Endothelial cell of umbilical vein (primary cell): Measurements from ENCODE around the gene CDH7. TPM values are rescaled to one million over a fixed set of nuclear protein-coding genes. Genes with fewer than 3 reads are reported as not detected.

ENCODE experiments used
- BruUV-seq: library from RNA; stranded (reverse); fragments of 400-500 nt; replicated peaks from 2 replicates; lab custom pipeline; 2021; lab: Mats Ljungman, UMichigan
- CTCF ChIA-PET: fragments of 300-600, 350-600 bp; sonication (Branson Sonifier 250); formaldehyde crosslinking; loops from one replicate; lab custom pipeline; 2021; ENCODE audit warnings: antibody characterized with exemption, inconsistent platforms; lab: Charles Lee
- POLR2A ChIA-PET: fragments of 300-600, 350-600 bp; sonication (Branson Sonifier 250); formaldehyde crosslinking; loops from one replicate; lab custom pipeline; 2021; ENCODE audit warnings: antibody characterized with exemption, inconsistent platforms; lab: Charles Lee
- DNase-seq: peaks from one replicate; pipeline ENCODE4 v3.0.0-alpha.2; 2011; ENCODE audit warnings: low read depth, low spot score
- FAIRE-seq: peaks from 2 replicates; lab custom pipeline; 2011; peaks lifted over from hg19 to GRCh38; lab: Jason Lieb, UNC
- H2AFZ ChIP-seq: 2 replicates; pipeline ENCODE4 v1.6.0; 2012; ENCODE audit warnings: low read depth, low read length, control low read depth, inconsistent platforms
- H3K27ac ChIP-seq: 2 replicates; pipeline ENCODE4 v1.5.1; 2011; ENCODE audit warnings: low read depth, mild to moderate bottlenecking, control low read depth, low read length, moderate library complexity; ENCODE audit not compliant: insufficient read depth
- H3K27me3 ChIP-seq, 2 experiments: 2 replicates each; pipeline versions ENCODE4 v1.6.0 to v1.6.1; 2011; ENCODE audit warnings: low read length in 2 of 2, mixed read lengths in 1 of 2; ENCODE audit not compliant: control insufficient read depth in 2 of 2, insufficient read depth in 2 of 2
- H3K36me3 ChIP-seq, 2 experiments: 2 replicates in 1 of 2; 3 replicates in 1 of 2; pipeline ENCODE4 v1.5.1; 2011; ENCODE audit warnings: low read length in 2 of 2, mild to moderate bottlenecking in 1 of 2, moderate library complexity in 1 of 2; ENCODE audit not compliant: control insufficient read depth in 2 of 2, insufficient read depth in 2 of 2; ENCODE audit errors: extremely low read depth in 1 of 2
- H3K4me1 ChIP-seq: 3 replicates; pipeline ENCODE4 v1.5.1; 2011; ENCODE audit warnings: mild to moderate bottlenecking, low read length; ENCODE audit not compliant: control insufficient read depth, insufficient read depth; ENCODE audit errors: extremely low read depth
- H3K4me2 ChIP-seq: 2 replicates; pipeline ENCODE4 v1.6.1; 2011; ENCODE audit warnings: low read length, control low read depth, mixed read lengths; ENCODE audit not compliant: insufficient read depth
- H3K4me3 ChIP-seq, 3 experiments: fragments of 200-600 bp in 1 of 3; sonication (generic), shearing (Covaris generic) in 1 of 3; replicated peaks in 1 of 3; 2 replicates each; pipeline ENCODE4 v1.5.1; 2011 to 2016; ENCODE audit warnings: control low read depth in 3 of 3, low read length in 3 of 3, mild to moderate bottlenecking in 2 of 3, inconsistent platforms in 1 of 3, low read depth in 1 of 3, moderate library complexity in 1 of 3; ENCODE audit not compliant: insufficient read depth in 1 of 3
- H3K79me2 ChIP-seq: 2 replicates; pipeline ENCODE4 v1.6.0; 2012; ENCODE audit warnings: low read length, inconsistent platforms; ENCODE audit not compliant: control insufficient read depth, insufficient read depth
- H3K9ac ChIP-seq: replicated peaks from 2 replicates; pipeline ENCODE3; 2011; ENCODE audit warnings: low read length, control low read depth; ENCODE audit not compliant: insufficient read depth; ENCODE audit errors: extremely low read depth
- H3K9me1 ChIP-seq: replicated peaks from 3 replicates; pipeline ENCODE4 v1.6.0; 2011; ENCODE audit warnings: mild to moderate bottlenecking, low read length; ENCODE audit not compliant: control insufficient read depth, insufficient read depth; ENCODE audit errors: extremely low read depth
- H3K9me3 ChIP-seq: replicated peaks from 2 replicates; pipeline ENCODE4 v1.5.1; 2012; ENCODE audit warnings: low read length, inconsistent platforms; ENCODE audit not compliant: control insufficient read depth, insufficient read depth
- H4K20me1 ChIP-seq: replicated peaks from 2 replicates; pipeline ENCODE3; 2011; ENCODE audit warnings: mild to moderate bottlenecking, low read length; ENCODE audit not compliant: control insufficient read depth, insufficient read depth; ENCODE audit errors: extremely low read depth
- MYC ChIP-seq: IDR thresholded peaks from one replicate; pipeline ENCODE4 v1.6.1; 2011; ENCODE audit warnings: mild to moderate bottlenecking, low read depth, low read length
- dilution Hi-C: fragments of 300-500 bp; cut with MboI; formaldehyde crosslinking; loops from one replicate; pipeline ENCODE4 v1.15.0; 2019; ENCODE audit warnings: low sequenced_read_pairs; ENCODE audit not compliant: extremely low pct_ligation_motif_present
- intact Hi-C: fragments of 100-400 bp; cut with micrococcal nuclease; formaldehyde crosslinking; loops from one replicate; pipeline ENCODE4 v1.10.0; 2022
- polyA plus RNA-seq, 4 experiments: library from polyadenylated mRNA; depleted of rRNA in 3 of 4; stranded (reverse) in 3 of 4; unstranded in 1 of 4; fragments of >200 nt; gene quantifications; 2 replicates each; pipeline versions ENCODE4 v1.2.1 to v1.2.3, GENCODE V29; 2011 to 2012; ENCODE audit warnings: missing spikeins in 1 of 4
- total RNA-seq: library from RNA; stranded (reverse); gene quantifications from 2 replicates; pipeline ENCODE4 v1.2.3, GENCODE V29; 2021
- TF ChIP-seq, protein P1 (sequence below), 2 donors: IDR thresholded peaks; 1 replicate in 1 of 2; 2 replicates in 1 of 2; pipeline ENCODE4 v1.5.1; 2011; ENCODE audit warnings: low read length in 2 of 2, mild to moderate bottlenecking in 2 of 2, moderate library complexity in 2 of 2, control low read depth in 1 of 2, inconsistent platforms in 1 of 2, low read depth in 1 of 2; ENCODE audit not compliant: insufficient read depth in 1 of 2; ENCODE audit errors: extremely low read depth in 1 of 2

The CDH7 gene
- total and polyA plus RNA-seq, 2 donors (not counting 3 experiments of a cell fraction or from before 2014, with no cell fraction given): not detected

DNA sequence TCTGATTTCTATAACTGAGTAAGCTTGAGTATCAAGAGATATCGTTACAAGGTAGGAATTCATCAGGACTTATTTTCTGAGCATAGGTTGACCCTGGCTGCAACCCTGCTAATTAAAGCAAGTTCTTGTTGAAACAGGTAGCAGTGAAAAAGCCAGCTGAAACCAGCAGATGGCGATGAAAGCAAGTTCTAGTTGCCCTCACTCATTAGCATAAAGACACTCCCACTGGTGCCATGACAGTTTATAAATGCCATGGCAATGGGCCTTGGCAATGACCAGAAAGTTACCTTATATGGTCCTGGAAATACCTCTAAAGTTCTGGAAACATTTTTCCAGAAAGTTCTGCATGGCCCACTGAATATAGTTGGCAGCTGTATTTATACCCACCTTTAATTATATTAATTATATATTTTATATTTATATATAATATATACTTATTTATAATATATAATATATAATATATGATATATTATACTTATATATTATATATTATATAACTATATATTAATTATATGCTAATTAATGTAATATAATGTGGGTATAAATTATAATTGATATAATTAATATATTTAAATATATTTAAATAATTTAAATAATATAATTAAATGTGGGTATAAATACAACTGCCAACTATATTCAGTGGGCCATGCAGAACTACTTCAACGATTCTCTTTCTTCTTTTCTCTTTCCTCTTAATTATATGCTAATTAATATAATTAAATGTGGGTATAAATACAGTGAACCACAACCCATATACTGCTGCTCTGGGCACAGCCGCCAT, 188.0 kb downstream of the CDH7 start:
- H3K4me1 ChIP-seq: no peaks in the 10 kb centered on the region
- TF ChIP-seq, protein P1, sequence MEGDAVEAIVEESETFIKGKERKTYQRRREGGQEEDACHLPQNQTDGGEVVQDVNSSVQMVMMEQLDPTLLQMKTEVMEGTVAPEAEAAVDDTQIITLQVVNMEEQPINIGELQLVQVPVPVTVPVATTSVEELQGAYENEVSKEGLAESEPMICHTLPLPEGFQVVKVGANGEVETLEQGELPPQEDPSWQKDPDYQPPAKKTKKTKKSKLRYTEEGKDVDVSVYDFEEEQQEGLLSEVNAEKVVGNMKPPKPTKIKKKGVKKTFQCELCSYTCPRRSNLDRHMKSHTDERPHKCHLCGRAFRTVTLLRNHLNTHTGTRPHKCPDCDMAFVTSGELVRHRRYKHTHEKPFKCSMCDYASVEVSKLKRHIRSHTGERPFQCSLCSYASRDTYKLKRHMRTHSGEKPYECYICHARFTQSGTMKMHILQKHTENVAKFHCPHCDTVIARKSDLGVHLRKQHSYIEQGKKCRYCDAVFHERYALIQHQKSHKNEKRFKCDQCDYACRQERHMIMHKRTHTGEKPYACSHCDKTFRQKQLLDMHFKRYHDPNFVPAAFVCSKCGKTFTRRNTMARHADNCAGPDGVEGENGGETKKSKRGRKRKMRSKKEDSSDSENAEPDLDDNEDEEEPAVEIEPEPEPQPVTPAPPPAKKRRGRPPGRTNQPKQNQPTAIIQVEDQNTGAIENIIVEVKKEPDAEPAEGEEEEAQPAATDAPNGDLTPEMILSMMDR (IDR thresholded peaks at IDR 0.05; ENCODE audit: extremely low read depth in 1 of 2, insufficient read depth in 1 of 2, low read depth in 1 of 2, low read length in 2 of 2): peak; percentile 24 to 49
- TF ChIP-seq MYC: no peak
- no peak overlapping the region for H3K4me3 ChIP-seq
- H3K9ac ChIP-seq: no peak overlapping the region
- no peaks in the 10 kb centered on the region for H3K27me3 ChIP-seq
- intact Hi-C loops (loop anchor here (2.0 to 10.0 kb wide), 2 partner anchors 936 to 1262 kb away; no protein-coding TSS in a partner anchor), dilution Hi-C loops (no loop called here)
- CTCF ChIA-PET: no interaction called here
- DNase-seq (peak; percentile 58), FAIRE-seq (peak; percentile 67)
- BruUV-seq: no TSS peak
- no peak overlapping the region for H3K4me2 ChIP-seq
- H4K20me1 ChIP-seq: no peaks in the 10 kb centered on the region
- H3K79me2 ChIP-seq: no peaks in the 10 kb centered on the region
- H3K27ac ChIP-seq: no peak overlapping the region
- H2AFZ ChIP-seq: no peak overlapping the region
- no peaks in the 10 kb centered on the region for H3K9me3 ChIP-seq
- POLR2A ChIA-PET: no interaction called here
- H3K9me1 ChIP-seq: no peaks in the 10 kb centered on the region
- H3K36me3 ChIP-seq: no peaks in the 10 kb centered on the region
